GM18909 (cell line): ENCODE measurements around the gene CLPTM1L.

ENCODE experiments used
- ATAC-seq: cut with Tn5 transposase; IDR thresholded peaks from one replicate; pipeline ENCODE4 v1.9.1; 2021; ENCODE audit warnings: mild to moderate bottlenecking; ENCODE audit not compliant: unreplicated experiment, poor library complexity

The CLPTM1L gene

GRCh38 chr5:1319436-1320256 is 25.3 kb downstream of the CLPTM1L start:
- ATAC-seq, result no peak

GRCh38 chr5:1318659-1319251 is 26.1 kb downstream of the CLPTM1L start:
- ATAC-seq, result no peak

GRCh38 chr5:1317921-1318565 is 26.9 kb downstream of the CLPTM1L start:
- ATAC-seq, result no peak

GRCh38 chr5:1316588-1317340 is 28.1 kb downstream of the CLPTM1L start:
- ATAC-seq, result no peak

GRCh38 chr5:1315709-1316587 is 29.0 kb downstream of the CLPTM1L start:
- ATAC-seq, result peak; percentile 52

GRCh38 chr5:1315018-1315708 is 29.7 kb downstream of the CLPTM1L start:
- ATAC-seq, result no peak

- ATAC-seq, result no peak
These were observed 30.3 kb downstream of the CLPTM1L start for GRCh38 chr5:1314564-1314982.

- peak; percentile 82 for ATAC-seq
These were observed 31.7 kb downstream of the CLPTM1L start for GRCh38 chr5:1312993-1313833.

GRCh38 chr5:1312206-1312605 is 32.7 kb downstream of the CLPTM1L start:
- no peak for ATAC-seq

GRCh38 chr5:1311439-1312055 is 33.4 kb downstream of the CLPTM1L start:
- no peak for ATAC-seq

- no peak for ATAC-seq
These were observed 34.8 kb downstream of the CLPTM1L start for GRCh38 chr5:1310118-1310517.

GRCh38 chr5:1304033-1304432 is 40.9 kb downstream of the CLPTM1L start:
- ATAC-seq, result no peak

- ATAC-seq, result no peak
These were observed 42.6 kb downstream of the CLPTM1L start for GRCh38 chr5:1302258-1302657.

- no peak for ATAC-seq
These were observed 44.3 kb downstream of the CLPTM1L start for GRCh38 chr5:1300581-1301083.

GRCh38 chr5:1299961-1300360 is 44.9 kb downstream of the CLPTM1L start:
- no peak for ATAC-seq

- no peak for ATAC-seq
These were observed 45.4 kb downstream of the CLPTM1L start for GRCh38 chr5:1299511-1299850.

- no peak for ATAC-seq
These were observed 46.0 kb downstream of the CLPTM1L start for GRCh38 chr5:1298723-1299510.
